WI38 (cell line): ENCODE measurements around the gene SHC3.

Source experiments
- H3K4me3 ChIP-seq: 2 replicates; pipeline ENCODE4 v1.5.1; 2011; ENCODE audit warnings: low read depth, mild to moderate bottlenecking, control low read depth, low read length
- CTCF ChIP-seq: IDR thresholded peaks from 2 replicates; pipeline ENCODE4 v1.5.1; 2012; ENCODE audit warnings: low read depth, mild to moderate bottlenecking, control low read depth, low read length

The SHC3 gene

GRCh38 chr9:88979791-88980190 is 198.8 kb downstream of the SHC3 start:
- TF ChIP-seq CTCF, result no peak
- no peak overlapping the region for H3K4me3 ChIP-seq

GRCh38 chr9:88979021-88979420 is 199.6 kb downstream of the SHC3 start:
- TF ChIP-seq CTCF, result no peak
- H3K4me3 ChIP-seq, result no peak overlapping the region

GRCh38 chr9:88978034-88978433 is 200.6 kb downstream of the SHC3 start:
- TF ChIP-seq CTCF, result no peak
- no peak overlapping the region for H3K4me3 ChIP-seq

GRCh38 chr9:88976890-88977257 is 201.7 kb downstream of the SHC3 start:
- TF ChIP-seq CTCF, result no peak
- H3K4me3 ChIP-seq, result no peak overlapping the region

- no peak overlapping the region for H3K4me3 ChIP-seq
- no peak for TF ChIP-seq CTCF
Observed at GRCh38 chr9:88975966-88976889, 202.4 kb downstream of the SHC3 start.

- no peak for TF ChIP-seq CTCF
Observed at GRCh38 chr9:88974641-88975040, 204.0 kb downstream of the SHC3 start.

GRCh38 chr9:88973281-88974045 is 205.2 kb downstream of the SHC3 start:
- no peak for TF ChIP-seq CTCF
- H3K4me3 ChIP-seq, result no peak overlapping the region

More at GRCh38 chr9:88974641-88975040, 204.0 kb downstream of the SHC3 start:
- H3K4me3 ChIP-seq, result no peak overlapping the region
